ENCODE data around the gene EHMT1.
A peak's percentile ranks its signal among the peaks of the same experiment; 100 is the strongest.

The EHMT1 gene

DNA sequence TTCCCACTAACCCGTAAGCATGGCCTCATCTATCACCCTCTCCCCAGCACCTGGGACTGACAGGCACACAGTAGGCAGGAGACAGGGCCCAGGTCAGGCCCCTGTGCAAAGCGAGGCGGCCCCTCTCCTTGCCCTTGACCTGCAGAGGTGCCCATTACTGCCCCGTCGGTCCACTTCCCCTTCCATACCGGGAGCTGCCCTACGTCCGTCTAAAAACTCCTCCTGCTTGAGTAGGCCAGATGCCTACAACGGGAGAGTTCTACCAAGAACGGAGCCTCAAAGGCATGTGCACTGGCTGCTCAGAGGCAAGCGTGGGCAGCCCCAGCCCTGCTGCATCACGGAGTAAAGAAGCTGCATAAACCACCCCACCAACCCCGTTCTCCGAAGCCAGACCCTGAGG is 35.5 kb upstream of the EHMT1 start:
- H3F3A ChIP-seq (ENCODE audit: insufficient read depth, low read length): no peaks in the 10 kb centered on the region; the same call in 1 of the 2 replicates
- H3K79me2 ChIP-seq (ENCODE audit: low read length): peaks cover 29% of the 10 kb centered on the region
- TF ChIP-seq EZH2 (optimal IDR thresholded peaks at IDR 0.05; ENCODE audit: low read depth, low read length): no peak
- no peak for TF ChIP-seq EZH2phosphoT487 (IDR thresholded peaks at IDR 0.05; ENCODE audit: low read length)
- TF ChIP-seq, protein P1, sequence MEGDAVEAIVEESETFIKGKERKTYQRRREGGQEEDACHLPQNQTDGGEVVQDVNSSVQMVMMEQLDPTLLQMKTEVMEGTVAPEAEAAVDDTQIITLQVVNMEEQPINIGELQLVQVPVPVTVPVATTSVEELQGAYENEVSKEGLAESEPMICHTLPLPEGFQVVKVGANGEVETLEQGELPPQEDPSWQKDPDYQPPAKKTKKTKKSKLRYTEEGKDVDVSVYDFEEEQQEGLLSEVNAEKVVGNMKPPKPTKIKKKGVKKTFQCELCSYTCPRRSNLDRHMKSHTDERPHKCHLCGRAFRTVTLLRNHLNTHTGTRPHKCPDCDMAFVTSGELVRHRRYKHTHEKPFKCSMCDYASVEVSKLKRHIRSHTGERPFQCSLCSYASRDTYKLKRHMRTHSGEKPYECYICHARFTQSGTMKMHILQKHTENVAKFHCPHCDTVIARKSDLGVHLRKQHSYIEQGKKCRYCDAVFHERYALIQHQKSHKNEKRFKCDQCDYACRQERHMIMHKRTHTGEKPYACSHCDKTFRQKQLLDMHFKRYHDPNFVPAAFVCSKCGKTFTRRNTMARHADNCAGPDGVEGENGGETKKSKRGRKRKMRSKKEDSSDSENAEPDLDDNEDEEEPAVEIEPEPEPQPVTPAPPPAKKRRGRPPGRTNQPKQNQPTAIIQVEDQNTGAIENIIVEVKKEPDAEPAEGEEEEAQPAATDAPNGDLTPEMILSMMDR (IDR thresholded peaks at IDR 0.05; ENCODE audit: low read length): no peak
- H3K4me3 ChIP-seq (ENCODE audit: low read length): no peak overlapping the region
- H3K9me3 ChIP-seq (replicated peaks; ENCODE audit: insufficient read depth, low read length): no peaks in the 10 kb centered on the region
- DNase-seq: no peak
- no peak overlapping the region for H3K9ac ChIP-seq (ENCODE audit: low read length)
- H3K27ac ChIP-seq (ENCODE audit: low read length): no peak overlapping the region
- no peaks in the 10 kb centered on the region for H3K27me3 ChIP-seq (replicated peaks; ENCODE audit: insufficient read depth, low read length)
- no peaks in the 10 kb centered on the region for H3K9me2 ChIP-seq (replicated peaks; ENCODE audit: insufficient read depth, low read length)
- no peaks in the 10 kb centered on the region for H3K4me1 ChIP-seq (ENCODE audit: low read length)
- H4K20me1 ChIP-seq (ENCODE audit: insufficient read depth, low read length): no peaks in the 10 kb centered on the region
- H3K36me3 ChIP-seq (replicated peaks; ENCODE audit: insufficient read depth, low read length): peaks cover 6% of the 10 kb centered on the region; the same call in 1 of the 2 replicates
- H2AFZ ChIP-seq (ENCODE audit: low read length): no peak overlapping the region
- no peak overlapping the region for H3K4me2 ChIP-seq (ENCODE audit: low read depth, low read length)

DNA sequence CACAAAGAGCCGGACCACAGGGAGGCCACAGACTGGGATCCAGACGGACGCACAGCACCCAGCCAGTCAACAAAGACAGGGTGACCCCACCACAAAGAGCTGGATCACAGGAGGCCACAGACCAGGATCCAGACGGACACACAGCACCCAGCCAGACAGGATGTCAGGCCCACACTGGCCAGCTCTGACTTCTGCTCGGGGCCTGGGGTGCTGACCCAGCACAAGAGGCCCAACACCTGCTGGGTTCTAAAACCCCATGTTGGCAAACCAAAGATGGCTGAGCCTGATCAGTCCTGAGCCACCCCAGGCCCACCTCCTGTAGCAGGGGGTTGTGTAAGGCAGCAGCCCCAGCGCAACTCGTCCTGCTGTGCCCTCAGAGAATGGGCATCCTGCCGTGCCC is 34.8 kb upstream of the EHMT1 start:
- H3F3A ChIP-seq (ENCODE audit: insufficient read depth, low read length): no peaks in the 10 kb centered on the region; the same call in 1 of the 2 replicates
- H3K4me1 ChIP-seq (ENCODE audit: low read length): peaks cover 2% of the 10 kb centered on the region
- no peak overlapping the region for H2AFZ ChIP-seq (ENCODE audit: low read length)
- no peak for TF ChIP-seq EZH2phosphoT487 (IDR thresholded peaks at IDR 0.05; ENCODE audit: low read length)
- TF ChIP-seq, protein P1 (IDR thresholded peaks at IDR 0.05; ENCODE audit: low read length): no peak
- no peaks in the 10 kb centered on the region for H3K27me3 ChIP-seq (replicated peaks; ENCODE audit: insufficient read depth, low read length)
- H3K9me3 ChIP-seq (replicated peaks; ENCODE audit: insufficient read depth, low read length): no peaks in the 10 kb centered on the region
- H3K36me3 ChIP-seq (replicated peaks; ENCODE audit: insufficient read depth, low read length): peaks cover 6% of the 10 kb centered on the region; the same call in 1 of the 2 replicates
- DNase-seq: no peak
- no peaks in the 10 kb centered on the region for H4K20me1 ChIP-seq (ENCODE audit: insufficient read depth, low read length)
- peaks cover 32% of the 10 kb centered on the region for H3K79me2 ChIP-seq (ENCODE audit: low read length)
- no peak overlapping the region for H3K9ac ChIP-seq (ENCODE audit: low read length)
- no peak overlapping the region for H3K4me2 ChIP-seq (ENCODE audit: low read depth, low read length)
- H3K9me2 ChIP-seq (replicated peaks; ENCODE audit: insufficient read depth, low read length): no peaks in the 10 kb centered on the region
- H3K4me3 ChIP-seq (ENCODE audit: low read length): no peak overlapping the region
- no peak overlapping the region for H3K27ac ChIP-seq (ENCODE audit: low read length)

DNA sequence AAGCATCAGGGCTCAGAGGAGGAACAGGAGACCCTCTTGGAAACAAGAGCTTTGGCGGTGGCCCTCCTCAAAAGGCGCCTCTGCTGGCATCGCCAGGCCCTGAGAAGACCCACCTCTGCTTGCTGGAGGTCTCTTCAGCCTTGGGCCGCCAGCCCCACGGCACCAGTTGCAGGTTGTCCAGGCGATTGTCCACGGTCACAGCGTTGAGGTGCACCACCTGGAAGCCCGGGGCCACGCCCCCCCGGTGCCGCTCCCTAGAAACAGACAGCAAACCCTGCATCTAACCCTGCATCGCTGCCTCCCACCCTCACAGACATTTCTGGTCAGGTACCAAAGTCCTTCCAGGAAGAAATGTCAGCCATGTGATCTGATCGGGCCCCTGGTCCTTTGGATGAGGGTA is 32.0 kb upstream of the EHMT1 start:
- H3K79me2 ChIP-seq (ENCODE audit: low read length): peaks cover 41% of the 10 kb centered on the region
- H3K4me3 ChIP-seq (ENCODE audit: low read length): no peak overlapping the region
- H3K9me3 ChIP-seq (replicated peaks; ENCODE audit: insufficient read depth, low read length): no peaks in the 10 kb centered on the region
- no peak overlapping the region for H3K9ac ChIP-seq (ENCODE audit: low read length)
- no peak for TF ChIP-seq EZH2phosphoT487 (IDR thresholded peaks at IDR 0.05; ENCODE audit: low read length)
- H3K4me1 ChIP-seq (ENCODE audit: low read length): peaks cover 6% of the 10 kb centered on the region
- H3K27ac ChIP-seq (ENCODE audit: low read length): no peak overlapping the region
- H3K9me2 ChIP-seq (replicated peaks; ENCODE audit: insufficient read depth, low read length): no peaks in the 10 kb centered on the region
- no peaks in the 10 kb centered on the region for H3K27me3 ChIP-seq (replicated peaks; ENCODE audit: insufficient read depth, low read length)
- no peak overlapping the region for H2AFZ ChIP-seq (ENCODE audit: low read length)
- no peak overlapping the region for H3K4me2 ChIP-seq (ENCODE audit: low read depth, low read length)
- no peak for DNase-seq
- no peaks in the 10 kb centered on the region for H3F3A ChIP-seq (ENCODE audit: insufficient read depth, low read length)
- H4K20me1 ChIP-seq (ENCODE audit: insufficient read depth, low read length): no peaks in the 10 kb centered on the region; the same call in 1 of the 2 replicates
- peaks cover 6% of the 10 kb centered on the region; the same call in 1 of the 2 replicates for H3K36me3 ChIP-seq (replicated peaks; ENCODE audit: insufficient read depth, low read length)

DNA sequence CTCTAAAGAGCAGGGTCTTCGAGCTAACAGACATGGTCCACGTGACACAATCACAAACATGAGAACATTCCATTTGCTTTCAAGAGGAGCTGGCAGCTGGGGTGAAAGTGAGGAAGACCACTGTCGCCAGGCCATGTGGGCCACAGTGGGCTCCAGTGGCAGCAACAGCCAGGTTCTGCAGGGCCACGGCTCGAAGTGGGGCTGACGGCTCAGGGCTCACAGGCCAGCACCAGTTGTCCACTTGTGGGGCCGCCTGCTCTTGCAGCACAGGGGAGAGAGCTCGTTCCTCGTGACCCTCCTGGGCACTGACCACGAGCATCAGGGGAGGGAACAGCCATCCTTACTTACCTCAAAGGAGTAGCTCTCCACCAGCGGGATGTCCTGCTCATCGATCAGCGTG is 30.5 kb upstream of the EHMT1 start:
- no peaks in the 10 kb centered on the region; the same call in 1 of the 2 replicates for H4K20me1 ChIP-seq (ENCODE audit: insufficient read depth, low read length)
- no peak overlapping the region for H3K4me3 ChIP-seq (ENCODE audit: low read length)
- H3K4me1 ChIP-seq (ENCODE audit: low read length): peaks cover 6% of the 10 kb centered on the region
- H3K4me2 ChIP-seq (ENCODE audit: low read depth, low read length): 0 out of 2 replicates have a peak overlapping the region, but pooled peaks have one; percentile 100
- H3K36me3 ChIP-seq (replicated peaks; ENCODE audit: insufficient read depth, low read length): peaks cover 6% of the 10 kb centered on the region; the same call in 1 of the 2 replicates
- peaks cover 41% of the 10 kb centered on the region for H3K79me2 ChIP-seq (ENCODE audit: low read length)
- no peaks in the 10 kb centered on the region for H3K9me2 ChIP-seq (replicated peaks; ENCODE audit: insufficient read depth, low read length)
- no peak overlapping the region for H3K9ac ChIP-seq (ENCODE audit: low read length)
- H3F3A ChIP-seq (ENCODE audit: insufficient read depth, low read length): no peaks in the 10 kb centered on the region
- TF ChIP-seq EZH2 (optimal IDR thresholded peaks at IDR 0.05; ENCODE audit: low read depth, low read length) (no peak), EZH2phosphoT487 (IDR thresholded peaks at IDR 0.05; ENCODE audit: low read length) (no peak)
- TF ChIP-seq, protein P1 (IDR thresholded peaks at IDR 0.05; ENCODE audit: low read length): no peak
- H3K9me3 ChIP-seq (replicated peaks; ENCODE audit: insufficient read depth, low read length): no peaks in the 10 kb centered on the region
- no peak for DNase-seq
- H3K27ac ChIP-seq (ENCODE audit: low read length): no peak overlapping the region
- H2AFZ ChIP-seq (ENCODE audit: low read length): no peak overlapping the region
- no peaks in the 10 kb centered on the region for H3K27me3 ChIP-seq (replicated peaks; ENCODE audit: insufficient read depth, low read length)

All from MM.1S (cell line).